Stomach smooth muscle (tissue), 2 donors: ENCODE data around the gene USP32.

Experiments
- H3K27ac ChIP-seq: one replicate; pipeline ENCODE4 v1.7.0; 2013; ENCODE audit warnings: mild to moderate bottlenecking, low read length, inconsistent platforms
- H3K27me3 ChIP-seq, 2 donors: one replicate each; pipeline ENCODE4 v1.7.0; 2013; ENCODE audit warnings: low read length in 2 of 2; ENCODE audit not compliant: insufficient read depth in 2 of 2, control insufficient read depth in 1 of 2
- H3K36me3 ChIP-seq, 2 donors: one replicate each; pipeline ENCODE4 v1.7.0; 2013; ENCODE audit warnings: low read length in 2 of 2; ENCODE audit not compliant: control insufficient read depth in 2 of 2, insufficient read depth in 2 of 2
- H3K4me1 ChIP-seq: one replicate; pipeline ENCODE4 v1.7.0; 2013; ENCODE audit warnings: low read length; ENCODE audit not compliant: control insufficient read depth, insufficient read depth
- H3K4me3 ChIP-seq, 2 donors: one replicate each; pipeline ENCODE4 v1.7.0; 2013; ENCODE audit warnings: low read length in 2 of 2
- H3K9ac ChIP-seq, 2 donors: one replicate each; pipeline ENCODE4 v1.7.0; 2013; ENCODE audit warnings: low read length in 2 of 2, mild to moderate bottlenecking in 1 of 2
- H3K9me3 ChIP-seq, 2 donors: one replicate each; pipeline ENCODE4 v1.7.0; 2013; ENCODE audit warnings: low read length in 2 of 2; ENCODE audit not compliant: control insufficient read depth in 2 of 2
- donor health status: healthy.
- donor health status: Pancreatic carcinoma.

Gene USP32

GRCh38 chr17:60164697-60165096 lies 227.2 kb downstream of the USP32 start:
- no peak overlapping the region for H3K4me3 ChIP-seq
- no peak overlapping the region for H3K9ac ChIP-seq
- no peaks in the 10 kb centered on the region for H3K9me3 ChIP-seq
- peaks cover 7% of the 10 kb centered on the region for H3K4me1 ChIP-seq
- no peak overlapping the region for H3K27ac ChIP-seq
- H3K27me3 ChIP-seq = peaks cover 3 to 9% of the 10 kb centered on the region in 2 donors
- no peaks in the 10 kb centered on the region for H3K36me3 ChIP-seq

DNA sequence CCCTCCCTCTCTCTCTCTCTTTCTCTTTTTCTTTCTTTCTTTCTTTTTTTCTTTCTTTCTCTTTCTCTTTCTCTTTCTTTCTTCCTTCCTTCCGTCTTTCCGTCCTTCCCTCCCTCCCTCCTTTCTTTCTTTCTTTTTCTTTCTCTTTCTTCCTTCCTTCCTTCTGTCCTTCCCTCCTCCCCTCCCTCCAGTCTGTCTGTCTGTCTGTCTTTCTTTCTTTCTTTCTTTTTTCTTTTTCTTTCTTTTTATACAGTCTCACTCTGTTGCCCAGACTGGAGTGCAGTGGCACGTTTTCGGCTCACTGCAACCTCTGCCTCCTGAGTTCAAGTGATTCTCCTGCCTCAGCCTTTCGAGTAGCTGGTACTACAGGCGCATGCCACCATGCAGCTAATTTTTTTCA lies 227.8 kb downstream of the USP32 start:
- Histone ChIP-seq H3K27me3 (peaks cover 3 to 11% of the 10 kb centered on the region in 2 donors), H3K27ac (no peak overlapping the region), H3K4me3 (no peak overlapping the region), H3K36me3 (no peaks in the 10 kb centered on the region), H3K9me3 (no peaks in the 10 kb centered on the region), H3K4me1 (peaks cover 7% of the 10 kb centered on the region), H3K9ac (no peak overlapping the region)

- Histone ChIP-seq H3K27me3 (peaks cover 5 to 19% of the 10 kb centered on the region in 2 donors), H3K36me3 (no peaks in the 10 kb centered on the region), H3K4me3 (no peak overlapping the region), H3K4me1 (peaks cover 7% of the 10 kb centered on the region), H3K9ac (no peak overlapping the region), H3K9me3 (no peaks in the 10 kb centered on the region), H3K27ac (no peak overlapping the region)
Measured at GRCh38 chr17:60163108-60163784, 228.7 kb downstream of the USP32 start.

- peaks cover 7% of the 10 kb centered on the region for H3K4me1 ChIP-seq
- H3K36me3 ChIP-seq = no peaks in the 10 kb centered on the region
- no peak overlapping the region for H3K27ac ChIP-seq
- H3K9me3 ChIP-seq = no peaks in the 10 kb centered on the region
- no peak overlapping the region for H3K9ac ChIP-seq
- peaks cover 7 to 23% of the 10 kb centered on the region in 2 donors for H3K27me3 ChIP-seq
- H3K4me3 ChIP-seq = no peak overlapping the region
Measured at GRCh38 chr17:60161598-60162330, 230.2 kb downstream of the USP32 start.

DNA sequence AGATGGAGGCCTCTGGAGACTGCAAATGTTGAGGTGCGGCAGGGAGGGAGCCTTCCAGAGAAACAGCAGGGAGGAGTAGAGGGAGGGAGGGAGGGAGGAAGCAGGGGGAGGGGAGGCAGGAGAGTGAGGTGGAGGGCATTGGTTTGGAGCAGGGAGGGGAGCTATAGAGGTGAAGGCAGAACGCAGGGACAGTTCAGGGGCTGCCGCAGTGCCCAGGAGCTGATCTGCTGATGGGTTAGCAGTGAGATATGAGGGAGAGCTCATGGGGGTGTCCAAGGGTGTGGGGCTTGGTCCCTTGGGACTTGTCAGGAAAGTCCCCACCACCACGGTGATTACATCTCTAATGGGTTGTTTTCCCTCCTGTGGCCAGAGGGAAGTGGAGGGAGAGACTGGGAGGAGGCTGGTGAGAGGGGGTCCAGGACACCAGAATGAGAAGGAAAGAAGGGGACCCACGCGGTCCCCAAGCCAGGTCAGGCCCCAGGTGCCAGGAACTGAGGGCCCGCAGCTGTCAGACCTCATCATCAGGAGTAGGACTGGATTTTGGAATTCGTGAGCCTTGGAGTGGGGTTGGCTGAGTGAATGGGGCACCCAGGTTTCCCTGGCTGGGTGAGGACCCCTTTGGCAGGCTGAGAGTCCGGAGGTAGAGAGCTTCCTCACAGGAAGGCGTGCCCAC lies 231.0 kb downstream of the USP32 start:
- peaks cover 7 to 23% of the 10 kb centered on the region in 2 donors for H3K27me3 ChIP-seq
- H3K9me3 ChIP-seq = no peaks in the 10 kb centered on the region
- no peak overlapping the region for H3K27ac ChIP-seq
- peaks cover 7% of the 10 kb centered on the region for H3K4me1 ChIP-seq
- H3K9ac ChIP-seq = no peak overlapping the region
- H3K36me3 ChIP-seq = no peaks in the 10 kb centered on the region
- H3K4me3 ChIP-seq = no peak overlapping the region

DNA sequence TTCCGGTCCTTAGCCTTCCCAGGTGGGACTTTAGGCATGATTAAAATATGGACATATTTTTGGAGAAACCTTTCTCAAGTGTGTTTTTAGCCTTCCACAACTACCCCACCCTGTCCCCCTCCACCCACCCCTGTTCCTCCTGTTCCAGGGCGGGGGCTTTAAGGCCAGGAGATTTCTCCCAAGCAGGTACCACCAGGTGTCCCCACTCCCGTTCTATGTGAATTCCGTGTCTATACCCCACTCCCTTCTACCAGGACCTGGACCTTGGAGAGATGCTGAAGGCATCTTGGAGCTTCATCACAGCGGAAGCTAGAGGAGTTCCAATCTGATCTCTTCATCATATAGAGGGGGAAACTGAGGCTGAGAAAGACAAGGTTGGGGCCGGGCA lies 232.5 kb downstream of the USP32 start:
- no peaks in the 10 kb centered on the region for H3K9me3 ChIP-seq
- peaks cover 7% of the 10 kb centered on the region for H3K4me1 ChIP-seq
- H3K27ac ChIP-seq = no peak overlapping the region
- no peak overlapping the region for H3K4me3 ChIP-seq
- no peaks in the 10 kb centered on the region for H3K36me3 ChIP-seq
- peaks cover 15 to 18% of the 10 kb centered on the region in 2 donors for H3K27me3 ChIP-seq
- H3K9ac ChIP-seq = no peak overlapping the region

- no peak overlapping the region for H3K4me3 ChIP-seq
- H3K9me3 ChIP-seq = no peaks in the 10 kb centered on the region
- no peak overlapping the region for H3K9ac ChIP-seq
- H3K27me3 ChIP-seq = peaks cover 15 to 18% of the 10 kb centered on the region in 2 donors
- no peaks in the 10 kb centered on the region for H3K36me3 ChIP-seq
- no peak overlapping the region for H3K27ac ChIP-seq
- peaks cover 7% of the 10 kb centered on the region for H3K4me1 ChIP-seq
Measured at GRCh38 chr17:60158751-60159478, 233.0 kb downstream of the USP32 start.

- Histone ChIP-seq H3K4me3 (no peak overlapping the region), H3K9ac (no peak overlapping the region), H3K27ac (no peak overlapping the region), H3K36me3 (no peaks in the 10 kb centered on the region), H3K9me3 (no peaks in the 10 kb centered on the region), H3K4me1 (peaks cover 7% of the 10 kb centered on the region), H3K27me3 (peaks cover 14 to 19% of the 10 kb centered on the region in 2 donors)
Measured at GRCh38 chr17:60157487-60158040, 234.4 kb downstream of the USP32 start.

GRCh38 chr17:60156746-60157145 lies 235.2 kb downstream of the USP32 start:
- no peaks in the 10 kb centered on the region for H3K4me1 ChIP-seq
- H3K27me3 ChIP-seq = peaks cover 17 to 26% of the 10 kb centered on the region in 2 donors
- H3K27ac ChIP-seq = no peak overlapping the region
- H3K9ac ChIP-seq = no peak overlapping the region
- no peaks in the 10 kb centered on the region for H3K36me3 ChIP-seq
- no peak overlapping the region for H3K4me3 ChIP-seq
- H3K9me3 ChIP-seq = no peaks in the 10 kb centered on the region

DNA sequence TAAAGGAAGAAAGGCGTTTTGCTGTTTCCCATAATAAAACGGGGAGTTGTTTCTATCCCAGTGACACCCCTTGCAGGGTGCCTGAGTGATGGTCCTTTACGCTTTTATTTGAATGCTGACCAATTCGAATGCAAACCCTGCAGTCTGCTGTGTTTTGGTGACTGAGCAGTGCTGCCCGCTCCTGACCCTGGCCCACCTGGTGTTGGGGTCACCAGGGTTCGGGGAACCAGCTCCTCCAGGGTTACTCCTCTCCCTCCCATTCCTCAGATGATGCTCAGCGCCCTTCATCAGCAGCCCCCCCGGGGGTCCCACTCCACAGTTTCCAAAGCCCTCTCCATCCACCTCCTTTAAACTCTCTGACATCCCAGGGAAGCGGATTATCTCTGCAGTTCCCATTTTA lies 236.1 kb downstream of the USP32 start:
- H3K4me3 ChIP-seq = no peak overlapping the region
- H3K36me3 ChIP-seq = no peaks in the 10 kb centered on the region
- H3K9ac ChIP-seq = no peak overlapping the region
- H3K27ac ChIP-seq = no peak overlapping the region
- H3K9me3 ChIP-seq = no peaks in the 10 kb centered on the region
- peaks cover 23 to 33% of the 10 kb centered on the region in 2 donors for H3K27me3 ChIP-seq
- H3K4me1 ChIP-seq = no peaks in the 10 kb centered on the region
